ENCODE measurements around the gene SH3RF3.

DNA sequence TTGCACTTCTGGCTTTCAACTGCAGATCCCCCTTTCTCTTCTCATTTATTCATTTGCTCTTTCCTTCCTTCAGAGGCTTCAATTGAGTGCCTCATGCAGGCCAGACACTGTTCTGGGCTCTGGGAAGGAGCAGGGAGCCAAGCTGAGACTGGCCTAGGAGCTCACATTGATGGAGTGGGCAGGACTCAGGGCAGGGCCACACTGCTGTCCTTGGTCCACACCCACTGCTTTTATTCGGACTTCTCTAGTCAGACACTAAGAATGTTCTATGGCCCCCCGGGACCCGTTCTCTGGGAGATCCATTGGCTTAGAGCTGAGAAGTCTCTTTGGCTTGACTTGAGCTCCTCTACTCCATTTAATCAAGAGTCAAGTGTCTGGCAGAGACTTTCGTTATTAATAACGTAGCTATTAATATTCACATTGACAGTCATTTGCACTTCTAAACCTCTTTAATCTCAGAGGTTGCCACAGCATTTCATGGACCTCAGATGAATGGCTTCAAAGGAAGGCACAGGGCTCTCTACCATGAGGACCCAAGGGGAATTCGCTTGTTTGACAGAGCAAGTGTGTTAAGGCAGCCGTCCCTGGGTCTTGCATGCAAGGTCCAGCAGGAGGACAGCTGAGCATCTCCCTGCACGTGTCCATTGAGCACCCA, 20.1 kb downstream of the SH3RF3 start:
- TF ChIP-seq, protein P1, sequence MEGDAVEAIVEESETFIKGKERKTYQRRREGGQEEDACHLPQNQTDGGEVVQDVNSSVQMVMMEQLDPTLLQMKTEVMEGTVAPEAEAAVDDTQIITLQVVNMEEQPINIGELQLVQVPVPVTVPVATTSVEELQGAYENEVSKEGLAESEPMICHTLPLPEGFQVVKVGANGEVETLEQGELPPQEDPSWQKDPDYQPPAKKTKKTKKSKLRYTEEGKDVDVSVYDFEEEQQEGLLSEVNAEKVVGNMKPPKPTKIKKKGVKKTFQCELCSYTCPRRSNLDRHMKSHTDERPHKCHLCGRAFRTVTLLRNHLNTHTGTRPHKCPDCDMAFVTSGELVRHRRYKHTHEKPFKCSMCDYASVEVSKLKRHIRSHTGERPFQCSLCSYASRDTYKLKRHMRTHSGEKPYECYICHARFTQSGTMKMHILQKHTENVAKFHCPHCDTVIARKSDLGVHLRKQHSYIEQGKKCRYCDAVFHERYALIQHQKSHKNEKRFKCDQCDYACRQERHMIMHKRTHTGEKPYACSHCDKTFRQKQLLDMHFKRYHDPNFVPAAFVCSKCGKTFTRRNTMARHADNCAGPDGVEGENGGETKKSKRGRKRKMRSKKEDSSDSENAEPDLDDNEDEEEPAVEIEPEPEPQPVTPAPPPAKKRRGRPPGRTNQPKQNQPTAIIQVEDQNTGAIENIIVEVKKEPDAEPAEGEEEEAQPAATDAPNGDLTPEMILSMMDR (IDR thresholded peaks at IDR 0.05): no peak
- no peak for TF ChIP-seq POLR2A (IDR thresholded peaks at IDR 0.05)
